ENCODE results near the gene CWC27. TPM values are rescaled to one million over a fixed set of nuclear protein-coding genes. Genes with fewer than 3 reads are reported as not detected.

The CWC27 gene
- total RNA-seq, 6 donors from 2014 or later: 8.0 to 21.2 (median 14.6) TPM

GRCh38 chr5:64971513-64971912 lies 202.8 kb downstream of the CWC27 start:
- no peak overlapping the region for H3K4me3 ChIP-seq
- no peak overlapping the region for H3K27ac ChIP-seq
- no peaks in the 10 kb centered on the region for H3K4me1 ChIP-seq
- WGBS, 2 donors: 62 to 66% methylated on average over 2 of the region's 2 CpGs
- no peak for DNase-seq
- no peak for TF ChIP-seq EP300 (IDR thresholded peaks at IDR 0.05)
- TF ChIP-seq POLR2A (IDR thresholded peaks at IDR 0.05): no peak
- no peak for TF ChIP-seq POLR2AphosphoS5 (IDR thresholded peaks at IDR 0.05)
- TF ChIP-seq, protein P1, sequence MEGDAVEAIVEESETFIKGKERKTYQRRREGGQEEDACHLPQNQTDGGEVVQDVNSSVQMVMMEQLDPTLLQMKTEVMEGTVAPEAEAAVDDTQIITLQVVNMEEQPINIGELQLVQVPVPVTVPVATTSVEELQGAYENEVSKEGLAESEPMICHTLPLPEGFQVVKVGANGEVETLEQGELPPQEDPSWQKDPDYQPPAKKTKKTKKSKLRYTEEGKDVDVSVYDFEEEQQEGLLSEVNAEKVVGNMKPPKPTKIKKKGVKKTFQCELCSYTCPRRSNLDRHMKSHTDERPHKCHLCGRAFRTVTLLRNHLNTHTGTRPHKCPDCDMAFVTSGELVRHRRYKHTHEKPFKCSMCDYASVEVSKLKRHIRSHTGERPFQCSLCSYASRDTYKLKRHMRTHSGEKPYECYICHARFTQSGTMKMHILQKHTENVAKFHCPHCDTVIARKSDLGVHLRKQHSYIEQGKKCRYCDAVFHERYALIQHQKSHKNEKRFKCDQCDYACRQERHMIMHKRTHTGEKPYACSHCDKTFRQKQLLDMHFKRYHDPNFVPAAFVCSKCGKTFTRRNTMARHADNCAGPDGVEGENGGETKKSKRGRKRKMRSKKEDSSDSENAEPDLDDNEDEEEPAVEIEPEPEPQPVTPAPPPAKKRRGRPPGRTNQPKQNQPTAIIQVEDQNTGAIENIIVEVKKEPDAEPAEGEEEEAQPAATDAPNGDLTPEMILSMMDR (IDR thresholded peaks at IDR 0.05): no peak
- no peaks in the 10 kb centered on the region for H3K9me3 ChIP-seq
- H3K36me3 ChIP-seq: no peaks in the 10 kb centered on the region
- no peak for ATAC-seq (ENCODE audit: low FRiP score in 2 of 2)
- no peaks in the 10 kb centered on the region for H3K27me3 ChIP-seq

DNA sequence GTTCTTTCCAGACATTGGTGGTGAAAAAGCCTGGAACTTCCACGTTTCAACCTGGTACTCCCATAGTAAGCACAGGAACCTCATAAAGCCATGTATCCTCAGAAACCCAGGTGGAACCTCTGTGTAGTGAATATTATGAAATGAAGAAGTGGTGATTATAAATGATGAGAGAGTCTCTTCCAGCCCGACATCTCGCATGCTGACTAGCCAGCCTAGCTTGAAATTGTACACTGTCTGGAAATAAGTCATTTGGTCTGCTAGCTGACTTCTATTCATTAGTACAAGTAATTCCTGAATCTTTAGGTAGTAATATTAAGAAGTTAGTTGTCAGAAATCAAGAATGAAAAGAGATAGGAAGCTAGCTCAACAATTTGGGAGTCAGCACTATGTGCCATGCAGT lies 203.3 kb downstream of the CWC27 start:
- H3K4me3 ChIP-seq: no peak overlapping the region
- TF ChIP-seq, protein P1 (IDR thresholded peaks at IDR 0.05): no peak
- TF ChIP-seq POLR2AphosphoS5 (IDR thresholded peaks at IDR 0.05): no peak
- no peak for TF ChIP-seq POLR2A (IDR thresholded peaks at IDR 0.05)
- TF ChIP-seq EP300 (IDR thresholded peaks at IDR 0.05): no peak

DNA sequence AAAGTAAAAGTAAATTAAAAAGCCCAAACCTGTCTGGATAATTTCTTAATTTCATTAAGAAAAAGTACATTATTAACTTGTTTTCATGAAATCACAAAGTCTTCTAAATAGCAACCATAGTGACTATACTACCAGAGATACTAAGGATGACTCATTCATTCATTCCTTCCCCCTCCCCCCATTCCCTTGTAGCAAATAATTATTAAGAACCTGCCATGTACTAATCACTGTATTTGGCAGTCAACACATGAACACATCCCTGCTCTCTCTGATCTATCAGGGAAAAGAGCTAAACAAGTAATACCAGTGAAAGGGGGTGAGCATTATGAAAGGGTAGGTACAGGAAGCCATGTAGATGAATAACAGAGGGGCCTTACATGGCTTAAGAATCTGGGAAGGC lies 203.9 kb downstream of the CWC27 start:
- H3K4me1 ChIP-seq: no peaks in the 10 kb centered on the region
- H3K4me3 ChIP-seq: no peak overlapping the region
- TF ChIP-seq EP300 (IDR thresholded peaks at IDR 0.05) (no peak), POLR2AphosphoS5 (IDR thresholded peaks at IDR 0.05) (no peak), POLR2A (IDR thresholded peaks at IDR 0.05) (no peak)
- TF ChIP-seq, protein P1 (IDR thresholded peaks at IDR 0.05): no peak
- no peaks in the 10 kb centered on the region for H3K9me3 ChIP-seq
- H3K27ac ChIP-seq: no peak overlapping the region
- no peaks in the 10 kb centered on the region for H3K27me3 ChIP-seq
- H3K36me3 ChIP-seq: peaks cover 0 to 4% (median 0%) of the 10 kb centered on the region in 4 donors
- DNase-seq (no peak), ATAC-seq (ENCODE audit: low FRiP score in 2 of 2) (no peak)

More for the DNA sequence above, 203.3 kb downstream of the CWC27 start:
- 90 to 97% methylated on average over 3 of the region's 3 CpGs for WGBS, 2 donors
- ATAC-seq (ENCODE audit: low FRiP score in 2 of 2) (no peak), DNase-seq (no peak)
- Histone ChIP-seq H3K27ac (no peak overlapping the region), H3K9me3 (no peaks in the 10 kb centered on the region), H3K36me3 (no peaks in the 10 kb centered on the region), H3K27me3 (no peaks in the 10 kb centered on the region), H3K4me1 (no peaks in the 10 kb centered on the region)

DNA sequence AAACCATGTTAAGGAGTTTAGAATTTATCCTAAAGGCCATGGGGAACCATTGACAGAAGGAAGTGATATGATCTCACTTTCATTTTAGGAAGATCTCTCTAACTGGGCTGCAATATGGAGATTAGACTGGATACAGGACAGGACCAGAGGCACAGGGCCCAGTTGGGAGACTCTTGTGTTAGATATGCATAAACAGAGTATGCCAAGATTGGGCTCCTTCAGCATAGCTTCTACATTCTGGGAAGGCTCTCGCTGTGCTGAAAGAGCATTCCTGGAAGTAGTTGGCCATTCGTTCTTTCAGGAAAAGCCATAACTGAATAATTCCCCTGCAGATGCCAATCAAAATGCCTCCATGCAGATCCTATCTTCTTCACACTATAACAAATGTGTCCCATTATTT lies 204.5 kb downstream of the CWC27 start:
- no peak overlapping the region for H3K4me3 ChIP-seq
- WGBS, 2 donors: 65 to 66% methylated on average over 2 of the region's 2 CpGs
- no peaks in the 10 kb centered on the region for H3K9me3 ChIP-seq
- DNase-seq (no peak), ATAC-seq (ENCODE audit: low FRiP score in 2 of 2) (no peak)
- no peak for TF ChIP-seq POLR2AphosphoS5 (IDR thresholded peaks at IDR 0.05)
- TF ChIP-seq, protein P1 (IDR thresholded peaks at IDR 0.05): no peak
- H3K4me1 ChIP-seq: no peaks in the 10 kb centered on the region
- H3K27me3 ChIP-seq: no peaks in the 10 kb centered on the region
- H3K36me3 ChIP-seq: peaks cover 0 to 10% (median 0%) of the 10 kb centered on the region in 4 donors
- no peak overlapping the region for H3K27ac ChIP-seq

DNA sequence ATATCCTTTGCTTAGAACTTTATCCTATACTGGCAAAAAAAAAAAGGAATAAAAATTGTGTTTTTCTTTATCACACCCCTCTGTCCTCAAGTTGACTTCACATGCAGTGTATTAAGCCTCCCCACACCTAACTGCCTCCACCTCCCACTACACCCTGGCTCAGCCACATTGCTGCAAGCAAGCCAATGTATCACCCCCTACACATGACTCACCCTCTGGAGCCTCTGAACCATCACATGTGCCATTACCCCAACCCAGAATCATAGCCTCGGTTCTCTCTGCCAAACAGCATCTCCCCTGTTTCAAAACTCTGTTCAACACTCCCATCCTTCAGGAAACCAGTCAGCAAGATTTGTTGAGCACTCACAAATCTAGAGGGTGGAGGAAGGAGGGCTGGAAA lies 209.0 kb downstream of the CWC27 start:
- no peak for TF ChIP-seq POLR2A (IDR thresholded peaks at IDR 0.05)
- TF ChIP-seq, protein P1 (IDR thresholded peaks at IDR 0.05): no peak
- no peak for TF ChIP-seq EP300 (IDR thresholded peaks at IDR 0.05)
- TF ChIP-seq POLR2AphosphoS5 (IDR thresholded peaks at IDR 0.05): no peak
- WGBS, 2 donors: 86 to 87% methylated on average over 1 of the region's 1 CpG
- ATAC-seq (ENCODE audit: low FRiP score in 2 of 2) (peak in 1 of 2 donors; percentile 93), DNase-seq (no peak)
- Histone ChIP-seq H3K27me3 (no peaks in the 10 kb centered on the region), H3K36me3 (peaks cover 0 to 10% (median 0%) of the 10 kb centered on the region in 4 donors), H3K27ac (no peak overlapping the region), H3K4me1 (no peaks in the 10 kb centered on the region), H3K4me3 (no peak overlapping the region), H3K9me3 (no peaks in the 10 kb centered on the region)

All from upper lobe of left lung (tissue), 6 donors.